HG03060 (cell line): ENCODE measurements around the gene ZNF804B.

ENCODE experiments used
- ATAC-seq: cut with Tn5 transposase; IDR thresholded peaks from one replicate; pipeline ENCODE4 v1.9.1; 2021; ENCODE audit warnings: low read depth, moderate number of reproducible peaks; ENCODE audit not compliant: unreplicated experiment

ZNF804B gene

DNA sequence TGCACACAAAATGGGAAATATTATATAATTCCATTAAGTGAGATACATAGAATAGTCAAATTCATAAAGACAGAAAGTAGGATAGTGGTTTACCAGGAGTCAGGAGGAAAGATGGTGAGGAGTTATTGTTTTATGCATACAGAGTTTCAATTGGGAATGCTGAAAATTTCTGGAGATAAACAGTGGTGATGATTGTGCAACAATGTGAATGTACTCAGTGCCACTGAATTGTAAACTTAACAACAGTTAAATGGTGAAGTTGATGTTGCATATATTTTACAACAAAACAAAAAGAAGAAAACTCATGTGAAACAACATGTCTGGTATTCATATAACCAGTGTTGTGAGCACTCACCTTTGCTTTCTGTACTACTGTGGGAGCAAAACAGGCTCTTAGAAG, 204.9 kb downstream of the ZNF804B start:
- no peak for ATAC-seq

GRCh38 chr7:88965371-88965770, 205.9 kb downstream of the ZNF804B start:
- no peak for ATAC-seq

- ATAC-seq, result no peak
Observed at GRCh38 chr7:88967432-88967831, 207.9 kb downstream of the ZNF804B start.

- no peak for ATAC-seq
Observed at GRCh38 chr7:88969167-88969566, 209.7 kb downstream of the ZNF804B start.

DNA sequence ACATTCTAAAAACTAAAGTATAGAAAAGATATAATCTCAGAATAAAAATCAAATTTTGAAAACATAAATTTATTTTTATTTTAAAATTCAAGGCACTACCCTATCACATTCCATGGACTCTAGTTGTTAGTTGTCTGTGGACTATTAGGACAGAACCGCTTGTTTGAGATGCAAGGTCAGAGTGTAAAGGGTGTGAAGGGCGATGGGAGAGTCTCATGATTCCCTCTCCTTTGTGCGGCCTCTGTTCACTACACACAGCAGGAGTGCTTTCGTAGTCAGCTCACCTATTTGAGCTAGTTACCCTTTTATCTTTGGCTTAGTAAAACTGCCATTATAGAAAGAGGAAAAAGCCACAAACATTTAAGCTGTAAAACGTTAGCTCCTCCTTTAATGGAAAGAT, 225.8 kb downstream of the ZNF804B start:
- no peak for ATAC-seq

GRCh38 chr7:89001306-89001705, 241.8 kb downstream of the ZNF804B start:
- no peak for ATAC-seq

DNA sequence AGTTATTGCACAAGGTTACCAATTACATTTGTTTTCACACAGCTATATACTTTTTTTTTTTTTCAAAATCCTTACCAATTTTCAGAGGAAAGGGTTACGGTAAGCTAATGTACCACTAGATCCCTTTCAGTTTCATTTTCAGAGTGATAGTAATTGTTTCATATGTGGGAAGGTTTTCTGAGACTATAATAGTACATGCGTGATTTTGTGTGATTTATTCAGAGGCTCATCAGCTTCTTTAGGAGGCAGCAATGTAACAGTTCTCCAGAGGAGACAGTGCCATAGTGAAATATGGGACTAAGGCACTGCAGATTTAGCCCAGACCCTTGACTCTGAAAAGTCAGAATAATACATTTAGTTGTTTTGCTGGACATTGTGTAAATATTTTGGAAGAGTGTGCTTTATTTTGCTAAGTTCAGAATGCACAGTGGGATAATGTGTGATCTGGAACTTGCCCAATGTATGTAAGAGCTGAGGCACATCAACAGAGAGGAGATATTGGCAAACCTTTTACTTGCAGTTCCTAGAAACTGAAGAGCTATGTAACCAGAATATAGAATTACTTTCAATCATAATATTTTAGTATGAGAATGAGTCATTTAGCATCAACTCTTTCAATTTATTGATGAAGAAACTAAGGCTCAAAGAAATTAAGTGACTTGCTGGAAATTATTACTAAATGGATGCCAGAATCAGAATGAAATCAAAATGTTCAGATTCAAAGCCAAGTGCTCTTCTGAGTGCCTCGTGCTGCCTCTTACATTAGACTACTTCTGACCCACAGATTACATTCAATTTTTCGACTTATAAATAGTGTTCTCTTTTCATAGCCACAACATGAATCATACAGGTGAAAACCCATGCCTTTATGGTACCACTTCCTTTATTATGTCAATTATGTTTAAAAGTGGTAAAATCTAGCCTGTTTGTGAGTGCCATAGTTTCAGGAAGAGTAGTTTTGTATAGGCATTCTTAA, 243.8 kb downstream of the ZNF804B start:
- peak; percentile 60 for ATAC-seq

- ATAC-seq, result no peak
Observed at GRCh38 chr7:89012016-89012415, 252.5 kb downstream of the ZNF804B start.

DNA sequence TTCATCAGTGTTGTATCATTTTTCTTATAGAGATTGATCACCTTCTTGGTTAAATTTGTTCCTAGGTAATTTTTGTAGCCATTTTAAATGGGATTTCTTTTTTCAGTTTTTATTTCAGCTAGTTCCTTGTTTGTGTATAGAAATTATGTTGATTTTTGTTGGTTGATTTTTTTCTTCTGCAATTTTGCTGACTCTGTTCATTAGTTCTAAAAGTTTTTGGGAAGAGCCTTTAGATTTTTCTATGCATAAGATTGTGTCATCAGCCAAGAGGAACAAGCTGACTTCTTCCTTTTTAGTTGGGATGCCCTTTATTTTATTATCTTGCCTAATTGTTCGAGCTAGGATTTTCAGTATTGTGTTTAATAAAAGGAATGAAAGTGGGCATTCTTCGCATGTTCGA, 258.2 kb downstream of the ZNF804B start:
- no peak for ATAC-seq

- ATAC-seq, result no peak
Observed at GRCh38 chr7:89021741-89022140, 262.2 kb downstream of the ZNF804B start.

DNA sequence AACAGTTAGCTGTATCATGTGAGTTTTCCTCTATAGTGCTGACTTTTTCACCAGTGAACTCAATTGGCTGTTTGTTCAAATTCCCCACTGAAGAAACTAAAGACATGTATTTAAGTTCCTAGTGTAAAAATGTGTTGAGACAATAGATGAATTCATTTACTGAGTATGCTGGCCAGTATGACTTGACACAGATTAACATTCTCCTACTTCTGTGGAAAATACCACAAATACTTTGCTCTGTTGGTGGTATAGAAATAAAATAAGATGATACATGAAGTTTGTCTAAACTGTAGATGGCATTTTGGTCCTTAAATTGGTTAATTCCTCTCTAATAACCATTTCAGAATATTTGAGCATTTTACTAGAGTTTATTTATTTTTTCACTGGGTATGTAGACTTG, 263.7 kb downstream of the ZNF804B start:
- no peak for ATAC-seq

DNA sequence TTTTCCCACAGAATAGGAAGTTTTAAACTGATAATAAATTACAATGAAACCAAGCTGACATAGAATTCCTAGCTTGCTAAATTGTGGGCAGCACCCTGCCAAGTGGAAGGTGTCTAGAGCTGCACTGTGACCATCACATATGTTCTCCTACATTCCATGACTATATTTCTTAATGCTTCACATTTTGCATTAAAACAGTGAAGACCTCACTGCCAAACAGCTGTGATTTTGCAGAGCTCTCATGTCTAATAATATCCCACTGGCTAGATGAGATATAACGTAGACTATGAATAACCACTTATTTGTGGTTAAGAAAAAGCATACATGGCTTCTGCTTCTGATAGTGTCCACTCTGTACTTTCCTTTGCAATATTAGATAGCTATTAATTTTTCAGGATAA, 264.4 kb downstream of the ZNF804B start:
- ATAC-seq, result no peak

DNA sequence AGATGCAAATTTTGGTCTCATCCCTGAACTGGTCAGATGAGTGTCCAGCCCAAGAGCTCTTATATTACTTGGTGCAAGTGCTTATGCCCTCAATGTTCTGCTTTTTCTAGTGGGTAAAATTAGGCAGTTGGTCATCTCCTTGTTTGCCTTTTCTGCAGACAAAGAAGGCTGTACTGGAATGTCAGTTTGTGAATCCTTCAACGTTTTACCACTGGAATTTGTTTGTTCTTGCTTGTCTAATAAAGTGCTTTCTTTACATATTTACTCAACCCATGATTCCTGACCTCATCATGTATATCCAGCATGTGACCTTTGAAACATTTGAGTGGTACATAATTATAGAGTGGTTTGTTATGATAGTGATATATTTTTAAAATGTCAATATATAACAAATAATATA, 268.3 kb downstream of the ZNF804B start:
- no peak for ATAC-seq

DNA sequence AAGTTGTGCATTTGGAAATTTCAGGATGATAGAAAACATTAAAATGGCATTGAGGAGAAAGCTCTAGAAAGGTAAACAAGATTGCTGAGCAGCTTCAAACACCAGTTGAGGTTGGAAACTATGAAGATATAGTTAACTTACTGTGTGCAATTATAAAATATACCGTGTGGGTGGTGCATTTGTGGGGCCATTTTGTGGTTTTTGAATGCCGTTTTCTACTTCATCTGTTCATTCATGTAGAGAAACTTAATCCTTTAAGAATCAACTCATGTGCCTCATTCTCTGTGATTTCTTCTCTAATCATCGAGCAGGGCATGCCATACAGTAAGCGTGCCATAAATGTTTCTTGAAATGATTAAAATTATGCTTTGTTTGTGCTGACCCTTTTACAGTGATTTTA, 268.8 kb downstream of the ZNF804B start:
- no peak for ATAC-seq

- ATAC-seq, result peak; percentile 60
Observed at GRCh38 chr7:89029864-89030263, 270.4 kb downstream of the ZNF804B start.

GRCh38 chr7:89041240-89041639, 281.7 kb downstream of the ZNF804B start:
- no peak for ATAC-seq

DNA sequence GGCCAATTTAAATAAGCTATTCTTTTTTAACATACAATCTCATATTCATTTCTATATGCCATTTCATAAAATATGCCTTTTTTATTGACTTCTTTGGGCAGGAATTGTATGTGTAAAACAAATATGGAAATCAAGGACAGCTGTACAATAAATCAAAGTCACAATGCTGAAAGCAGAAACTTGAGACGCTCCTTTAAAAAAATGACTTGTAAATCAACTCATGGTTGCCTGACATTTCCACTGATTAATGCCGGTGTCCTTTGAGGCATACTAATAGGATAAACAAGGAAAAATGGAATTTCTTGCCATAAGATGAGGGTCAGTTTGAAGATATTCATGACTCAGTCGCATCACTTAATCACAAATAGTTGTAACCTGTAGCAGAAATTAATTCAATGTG, 283.4 kb downstream of the ZNF804B start:
- no peak for ATAC-seq

DNA sequence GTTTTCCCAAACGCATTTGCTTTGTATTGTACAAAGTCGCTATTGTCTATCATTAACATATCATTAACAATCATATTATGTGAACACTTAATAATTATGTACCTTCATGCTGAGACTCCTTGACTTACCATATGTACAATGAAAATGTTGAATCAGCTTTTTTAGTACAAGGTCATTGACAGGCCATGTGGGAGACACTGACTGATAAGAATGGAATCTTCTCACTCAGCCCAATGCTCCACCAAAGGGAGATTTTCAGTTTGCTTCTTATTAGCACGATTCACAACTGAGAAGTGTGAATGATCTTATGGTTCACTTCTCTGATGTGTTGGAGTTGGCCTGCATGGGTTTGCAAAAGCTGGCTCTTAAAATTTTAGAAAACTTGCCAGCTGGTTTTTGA, 289.5 kb downstream of the ZNF804B start:
- ATAC-seq, result no peak

GRCh38 chr7:89053130-89053529, 293.6 kb downstream of the ZNF804B start:
- ATAC-seq, result no peak

DNA sequence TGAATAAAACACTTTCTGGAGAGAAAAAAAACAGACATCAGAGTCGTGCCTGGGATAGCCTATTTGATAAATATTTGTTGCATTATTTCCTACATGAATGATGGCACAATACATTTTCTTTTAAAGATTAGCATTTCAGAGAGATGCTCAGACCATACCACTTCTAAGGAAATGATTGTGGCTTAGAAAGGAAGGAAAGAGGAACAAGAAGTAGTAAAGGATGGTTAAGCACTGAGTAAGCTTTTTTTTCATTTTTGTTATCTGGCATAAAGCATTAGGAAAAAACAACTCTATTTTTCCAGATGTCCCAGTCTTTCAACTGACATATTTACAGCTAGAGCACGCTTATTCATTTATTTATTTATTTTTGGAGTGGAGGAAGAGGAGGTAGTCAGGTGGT, 294.9 kb downstream of the ZNF804B start:
- ATAC-seq, result no peak

- no peak for ATAC-seq
Observed at GRCh38 chr7:89060234-89060633, 300.7 kb downstream of the ZNF804B start.

GRCh38 chr7:89064831-89065230, 305.3 kb downstream of the ZNF804B start:
- ATAC-seq, result no peak
